Activated CD8-positive, alpha-beta memory T cell treated with anti-CD3 and anti-CD28 coated beads, Interleukin-2, amount 50 U/mL, for 48 hours (primary cell): ENCODE results near the gene PON1.

ENCODE experiments used
- DNase-seq: peaks from one replicate; pipeline ENCODE4 v3.0.0-alpha.2; 2020

PON1 gene

GRCh38 chr7:95324431-95324830, at the start of gene PON1:
TSS of gene PON1 (minus strand) at chr7:95324532. CDS start at chr7:95324475, 57 bp downstream.
- no peak for DNase-seq

GRCh38 chr7:95373323-95373722, 49.0 kb upstream of the PON1 start:
- no peak for DNase-seq

- DNase-seq: no peak
Observed at GRCh38 chr7:95368235-95368634, 43.9 kb upstream of the PON1 start.

- no peak for DNase-seq
Observed at GRCh38 chr7:95367606-95368005, 43.3 kb upstream of the PON1 start.

- no peak for DNase-seq
Observed at GRCh38 chr7:95365151-95365550, 40.8 kb upstream of the PON1 start.

- no peak for DNase-seq
Observed at GRCh38 chr7:95357623-95358022, 33.3 kb upstream of the PON1 start.

GRCh38 chr7:95342642-95343307, 18.4 kb upstream of the PON1 start:
- no peak for DNase-seq

GRCh38 chr7:95342029-95342428, 17.7 kb upstream of the PON1 start:
- DNase-seq: no peak

- no peak for DNase-seq
Observed at GRCh38 chr7:95340491-95340890, 16.2 kb upstream of the PON1 start.

GRCh38 chr7:95338832-95339231, 14.5 kb upstream of the PON1 start:
- DNase-seq: no peak

GRCh38 chr7:95335093-95335492, 10.8 kb upstream of the PON1 start:
- DNase-seq: no peak

- no peak for DNase-seq
Observed at GRCh38 chr7:95334447-95334846, 10.1 kb upstream of the PON1 start.

- no peak for DNase-seq
Observed at GRCh38 chr7:95330961-95331337, 6.6 kb upstream of the PON1 start.

GRCh38 chr7:95330204-95330960, 6.0 kb upstream of the PON1 start:
- DNase-seq: no peak

- no peak for DNase-seq
Observed at GRCh38 chr7:95327356-95327755, 3.0 kb upstream of the PON1 start.

- no peak for DNase-seq
Observed at GRCh38 chr7:95323410-95324129, 762 bp downstream of the PON1 start.

GRCh38 chr7:95322854-95323253, 1.5 kb downstream of the PON1 start:
- DNase-seq: no peak

GRCh38 chr7:95322396-95322795, 1.9 kb downstream of the PON1 start:
- no peak for DNase-seq

- no peak for DNase-seq
Observed at GRCh38 chr7:95321720-95322119, 2.6 kb downstream of the PON1 start.

GRCh38 chr7:95320651-95321050, 3.7 kb downstream of the PON1 start:
- DNase-seq: no peak

GRCh38 chr7:95319570-95319969, 4.8 kb downstream of the PON1 start:
- DNase-seq: no peak

- DNase-seq: no peak
Observed at GRCh38 chr7:95318501-95319100, 5.7 kb downstream of the PON1 start.

GRCh38 chr7:95317966-95318365, 6.4 kb downstream of the PON1 start:
- DNase-seq: no peak

GRCh38 chr7:95317546-95317945, 6.8 kb downstream of the PON1 start:
- DNase-seq: no peak
